Gastroesophageal sphincter (tissue), 4 donors: ENCODE data around the gene VMAC. TPM values are rescaled to one million over a fixed set of nuclear protein-coding genes. Genes with fewer than 3 reads are reported as not detected.
A peak's percentile ranks its signal among the peaks of the same experiment; 100 is the strongest.

Source experiments
- ATAC-seq: fragments of 150-250 bp; one replicate; pipeline ENCODE4 v1.9.1; 2016; ENCODE audit warnings: mild to moderate bottlenecking, moderate library complexity
- H3K27ac ChIP-seq, 4 donors: fragments of 200-600 bp; sonication (generic) in 3 of 4; 1 replicate in 3 of 4; 2 replicates in 1 of 4; pipeline ENCODE4 v1.5.1; 2016 to 2019
- H3K27me3 ChIP-seq: fragments of 200-600 bp; sonication (generic); one replicate; pipeline ENCODE4 v1.5.1; 2019
- H3K36me3 ChIP-seq, 2 donors: fragments of 200-600 bp; sonication (generic); one replicate each; pipeline ENCODE4 v1.5.1; 2019; ENCODE audit warnings: control low read depth in 1 of 2
- H3K4me1 ChIP-seq, 3 donors: fragments of 200-600 bp; sonication (generic); 1 replicate in 2 of 3; 2 replicates in 1 of 3; pipeline ENCODE4 v1.5.1; 2016 to 2019; ENCODE audit warnings: control low read depth in 2 of 3
- H3K4me3 ChIP-seq, 2 donors: fragments of 200-600 bp; sonication (generic); one replicate each; pipeline ENCODE4 v1.5.1; 2019; ENCODE audit warnings: mild to moderate bottlenecking in 1 of 2, moderate library complexity in 1 of 2
- H3K9me3 ChIP-seq, 3 donors: fragments of 200-600 bp; sonication (generic); one replicate each; pipeline ENCODE4 v1.5.1; 2017 to 2019; ENCODE audit warnings: control low read depth in 2 of 3
- CTCF ChIP-seq, 4 experiments: fragments of 200-600 bp in 2 of 4; fragments of 450-650 bp in 2 of 4; sonication (generic) in 1 of 4; IDR thresholded peaks; one replicate each; pipeline ENCODE4 v1.5.1; 2017 to 2019; ENCODE audit warnings: antibody characterized with exemption in 4 of 4, mild to moderate bottlenecking in 2 of 4, moderate library complexity in 2 of 4
- EP300 ChIP-seq: sonication (generic); formaldehyde crosslinking; IDR thresholded peaks from one replicate; pipeline ENCODE4 v1.6.1; 2017; ENCODE audit warnings: antibody characterized with exemption, mild to moderate bottlenecking
- POLR2A ChIP-seq, 2 donors: fragments of 450-650 bp; IDR thresholded peaks; one replicate each; pipeline ENCODE4 v1.6.1; 2017; ENCODE audit warnings: antibody characterized with exemption in 2 of 2, mild to moderate bottlenecking in 2 of 2, moderate library complexity in 1 of 2
- POLR2AphosphoS5 ChIP-seq: sonication (generic); formaldehyde crosslinking; IDR thresholded peaks from one replicate; pipeline ENCODE4 v1.6.1; 2017; ENCODE audit warnings: antibody characterized with exemption
- WGBS, 2 donors: methylation state at CpG; one replicate each; pipeline ENCODE4 v1.1.5; 2018; ENCODE audit warnings: low coverage in 1 of 2; 5-methylcytosine and 5-hydroxymethylcytosine counted together
- total RNA-seq, 4 donors: library from RNA; depleted of rRNA; stranded (reverse); fragments of >200 nt; gene quantifications; one replicate each; pipeline ENCODE4 v1.1.0, GENCODE V29; 2016

The VMAC gene
- total RNA-seq, 4 donors from 2014 or later: 5.0 to 9.3 (median 8.0) TPM

DNA sequence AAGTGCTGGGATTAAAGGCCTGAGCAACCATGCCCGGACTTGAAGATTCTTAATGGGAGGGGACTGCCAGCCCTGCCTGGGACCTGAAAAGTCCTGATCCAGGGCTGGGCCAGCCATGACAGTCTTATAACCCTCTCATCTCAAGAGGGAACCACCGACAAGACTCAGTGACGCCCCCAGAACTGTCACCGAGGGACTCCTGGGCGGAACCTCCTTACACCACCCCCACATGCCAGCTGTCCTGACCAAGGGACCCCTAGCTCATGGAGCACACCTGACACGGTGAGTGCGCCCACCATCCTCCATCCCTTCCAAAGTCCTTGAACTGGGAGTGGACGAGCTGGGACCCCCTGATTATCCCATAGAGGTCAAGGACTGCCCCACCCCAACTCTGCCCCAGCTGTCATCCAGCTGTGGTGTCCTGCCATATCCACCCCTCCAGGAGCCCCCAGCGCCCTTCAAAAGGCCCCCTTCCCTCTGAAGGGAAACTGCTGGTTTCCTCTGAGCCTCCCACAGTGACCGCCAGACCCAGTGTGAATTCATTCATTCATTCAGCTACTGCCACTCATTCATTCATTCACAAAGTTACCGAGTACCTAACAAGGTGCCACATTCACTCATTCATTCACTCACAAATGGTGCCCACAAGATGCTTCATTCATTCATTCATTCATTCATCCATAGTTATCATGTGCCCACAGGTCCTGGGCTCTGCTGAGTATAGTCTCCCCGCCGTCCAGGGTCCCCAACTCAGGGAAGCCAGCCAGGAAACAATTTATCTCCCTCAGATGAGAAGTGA is 4.7 kb upstream of the VMAC start:
- Histone ChIP-seq H3K36me3 (peaks cover 0 to 48% of the 10 kb centered on the region in 2 donors), H3K4me3 (no peak overlapping the region), H3K27ac (no peak overlapping the region), H3K4me1 (peaks cover 0 to 49% (median 11%) of the 10 kb centered on the region in 3 donors), H3K9me3 (no peaks in the 10 kb centered on the region), H3K27me3 (no peaks in the 10 kb centered on the region)
- no peak for ATAC-seq
- 50 to 90% methylated on average over 1 to 2 of the region's 13 CpGs for whole genome bisulfite sequencing, 2 donors
- TF ChIP-seq POLR2AphosphoS5: no peak
- no peak for TF ChIP-seq CTCF (IDR thresholded peaks at IDR 0.05)
- TF ChIP-seq EP300: no peak
- no peak for TF ChIP-seq POLR2A (IDR thresholded peaks at IDR 0.05)

DNA sequence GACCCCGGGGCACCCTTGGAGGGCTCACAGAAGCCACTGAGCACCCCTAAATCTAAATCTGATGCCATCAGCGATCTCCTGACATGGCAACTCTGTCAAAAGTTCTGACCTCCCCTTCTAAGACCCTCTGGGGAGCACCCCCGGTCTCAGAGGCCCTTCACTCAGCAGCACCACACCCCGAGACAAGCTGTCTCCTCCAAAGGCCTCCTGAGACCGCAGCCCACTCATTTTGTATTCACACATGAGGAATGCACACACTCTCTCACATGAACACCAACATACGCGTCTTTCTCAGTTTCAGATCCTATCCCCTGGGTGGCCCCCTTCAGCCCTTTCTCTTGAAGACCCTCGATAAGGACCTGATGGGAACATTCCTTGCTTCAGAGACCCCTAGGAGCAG is 3.7 kb upstream of the VMAC start:
- no peak overlapping the region for H3K27ac ChIP-seq
- H3K9me3 ChIP-seq: no peaks in the 10 kb centered on the region
- H3K4me3 ChIP-seq: no peak overlapping the region
- H3K4me1 ChIP-seq: peaks cover 0 to 60% (median 20%) of the 10 kb centered on the region in 3 donors
- ATAC-seq: no peak
- WGBS, 2 donors: 80 to 93% methylated on average over 3 to 6 of the region's 8 CpGs
- H3K36me3 ChIP-seq: peaks cover 0 to 37% of the 10 kb centered on the region in 2 donors
- TF ChIP-seq EP300 (no peak), POLR2A (IDR thresholded peaks at IDR 0.05) (no peak), CTCF (IDR thresholded peaks at IDR 0.05) (no peak), POLR2AphosphoS5 (no peak)
- no peaks in the 10 kb centered on the region for H3K27me3 ChIP-seq

GRCh38 chr19:5903056-5903623 is 1.5 kb upstream of the VMAC start:
- whole genome bisulfite sequencing, 2 donors: 0 to 4% methylated on average over 4 of the region's 27 CpGs
- no peak for ATAC-seq
- Histone ChIP-seq H3K4me1 (peaks cover 0 to 60% (median 22%) of the 10 kb centered on the region in 3 donors), H3K27ac (peak overlapping the region; percentile 81 to 94 (median 88)), H3K9me3 (no peaks in the 10 kb centered on the region), H3K27me3 (no peaks in the 10 kb centered on the region), H3K36me3 (peaks cover 0 to 26% of the 10 kb centered on the region in 2 donors), H3K4me3 (peak overlapping the region; percentile 73 to 82)
- TF ChIP-seq EP300: no peak
- TF ChIP-seq CTCF (IDR thresholded peaks at IDR 0.05): no peak
- TF ChIP-seq POLR2A (IDR thresholded peaks at IDR 0.05): no peak
- TF ChIP-seq POLR2AphosphoS5: no peak

DNA sequence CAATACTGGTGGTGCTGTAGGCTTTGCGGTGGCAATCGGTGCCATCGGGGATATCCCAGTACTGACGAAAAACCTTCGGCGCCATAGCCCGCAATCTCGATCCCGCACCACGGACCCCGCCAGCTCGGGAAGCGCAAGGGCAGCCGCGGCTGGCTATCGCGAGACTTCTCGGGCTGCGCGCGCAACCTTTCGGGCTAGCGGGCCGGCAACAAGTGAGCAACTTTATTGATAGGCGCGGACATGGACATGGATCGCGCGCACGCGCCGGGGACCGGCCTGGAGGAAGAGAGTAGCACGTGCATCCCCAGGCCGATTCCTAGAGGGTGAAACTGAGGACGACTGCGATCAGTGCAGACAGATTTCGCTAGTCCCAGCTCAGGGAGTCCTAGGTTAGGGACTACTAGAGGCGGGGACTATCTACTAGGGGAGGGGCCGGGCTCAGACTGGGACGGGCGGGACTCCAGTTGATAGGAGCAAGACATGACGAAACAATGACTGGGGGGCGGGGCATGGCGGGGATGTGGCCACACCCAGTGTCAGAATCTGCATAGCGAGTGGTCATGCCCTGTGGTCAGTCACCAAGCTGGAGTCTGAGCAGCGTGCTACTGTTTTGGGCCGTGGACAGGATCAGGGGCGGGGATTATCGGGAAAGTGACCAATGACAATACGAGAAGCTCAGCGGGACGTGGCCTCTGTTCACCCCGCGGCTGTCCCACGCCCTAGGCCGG is 884 bp upstream of the VMAC start, which contains the start of gene NDUFA11:
Gene NDUFA11 (minus strand): TSS at position 167 of the 728 bp plus-strand sequence. CDS start 82 bp downstream, at position 85.
- WGBS, 2 donors: 0% methylated on average over 6 to 10 of the region's 57 CpGs
- Histone ChIP-seq H3K4me3 (peak within 1 kb of the TSS; percentile 73 to 82), H3K27me3 (no peaks in the 10 kb centered on the region), H3K36me3 (peaks cover 0 to 32% of the 10 kb centered on the region in 2 donors), H3K4me1 (peaks cover 0 to 57% (median 22%) of the 10 kb centered on the region in 3 donors), H3K9me3 (no peaks in the 10 kb centered on the region), H3K27ac (peak within 1 kb of the TSS; percentile 81 to 94 (median 88))
- ATAC-seq: peak; percentile 84
- TF ChIP-seq EP300: no peak
- peak; percentile 75 to 77 for TF ChIP-seq POLR2A (IDR thresholded peaks at IDR 0.05)
- TF ChIP-seq CTCF (IDR thresholded peaks at IDR 0.05): no peak
- TF ChIP-seq POLR2AphosphoS5: peak; percentile 76
